ENCODE measurements around the gene CCSER1. TPM values are rescaled to one million over a fixed set of nuclear protein-coding genes. Genes with fewer than 3 reads are reported as not detected.

Gene CCSER1
- total RNA-seq: not detected in 2 replicates

GRCh38 chr4:90127223-90127705 is at the start of gene CCSER1:
CCSER1 (plus strand) TSS chr4:90127394.

Other genes with a start within 250 kb of the CCSER1 start
- 0.83 and 1.2 TPM in 2 replicates for gene MMRN1, start 232.5 kb upstream of the CCSER1 start, total RNA-seq